Panc1 (cell line): ENCODE results near the gene LRRFIP2. TPM values are rescaled to one million over a fixed set of nuclear protein-coding genes. Genes with fewer than 3 reads are reported as not detected.
"Not testable (repeated sequence)": the region's sequence is repeated elsewhere in the genome, so short reads cannot be mapped to it uniquely, and the experiment has no call there.

Experiments
- ATAC-seq: fragments of 200-7000 bp; cut with Tn5 transposase; 2 replicates; pipeline ENCODE4 v1.9.1; 2020; ENCODE audit warnings: mild to moderate bottlenecking, moderate library complexity
- BruUV-seq: library from RNA; stranded (reverse); fragments of 400-500 nt; replicated peaks from 2 replicates; lab custom pipeline; 2021; lab: Mats Ljungman, UMichigan
- CTCF ChIA-PET: fragments of 300-600 bp; sonication (Branson Sonifier 250); formaldehyde crosslinking; loops from one replicate; lab custom pipeline; 2022; ENCODE audit warnings: antibody characterized with exemption; lab: Charles Lee
- POLR2A ChIA-PET: fragments of 300-600 bp; sonication (Branson Sonifier 250); formaldehyde crosslinking; loops from one replicate; lab custom pipeline; 2022; ENCODE audit warnings: antibody characterized with exemption; lab: Charles Lee
- DNase-seq: peaks from one replicate; pipeline ENCODE4 v3.0.0-alpha.2; 2010; ENCODE audit warnings: low read depth, low spot score
- H3K27ac ChIP-seq: 2 replicates; pipeline ENCODE4 v1.5.1; 2011; ENCODE audit warnings: mild to moderate bottlenecking, low read length, inconsistent platforms
- H3K27me3 ChIP-seq: fragments of 200-500 bp; sonication (Bioruptor generic); 2 replicates; pipeline ENCODE4 v1.6.0; 2014; ENCODE audit warnings: low read length, inconsistent platforms; ENCODE audit not compliant: control insufficient read depth, insufficient read depth
- H3K36me3 ChIP-seq: fragments of 200-500 bp; sonication (Bioruptor generic); 2 replicates; pipeline ENCODE4 v1.5.1; 2014; ENCODE audit warnings: inconsistent platforms, mild to moderate bottlenecking, low read length, moderate library complexity; ENCODE audit not compliant: control insufficient read depth, insufficient read depth
- H3K4me1 ChIP-seq: 2 replicates; pipeline ENCODE4 v1.5.1; 2011; ENCODE audit warnings: inconsistent platforms, mild to moderate bottlenecking, low read length, moderate library complexity; ENCODE audit not compliant: control insufficient read depth, insufficient read depth
- H3K4me3 ChIP-seq, 2 experiments: 2 replicates each; pipeline ENCODE4 v1.5.1; 2011 to 2012; ENCODE audit warnings: low read depth in 2 of 2, low read length in 2 of 2, mild to moderate bottlenecking in 2 of 2, inconsistent platforms in 1 of 2, moderate library complexity in 1 of 2
- H3K9me3 ChIP-seq: fragments of 200-500 bp; sonication (Bioruptor generic); 2 replicates; pipeline ENCODE4 v1.5.1; 2014; ENCODE audit warnings: low read depth, mild to moderate bottlenecking, inconsistent platforms, low read length, moderate library complexity; ENCODE audit not compliant: control insufficient read depth, insufficient read depth
- CTCF ChIP-seq: fragments of 450-650 bp; IDR thresholded peaks from 2 replicates; pipeline ENCODE4 v1.5.1; 2017; ENCODE audit warnings: mild to moderate bottlenecking
- POLR2AphosphoS5 ChIP-seq: IDR thresholded peaks from 2 replicates; pipeline ENCODE4 v1.6.1; 2012; ENCODE audit warnings: mild to moderate bottlenecking, low read depth, low read length, moderate library complexity
- SIN3A ChIP-seq: IDR thresholded peaks from 2 replicates; pipeline ENCODE4 v1.6.1; 2012; ENCODE audit warnings: low read depth, mild to moderate bottlenecking, low read length, moderate library complexity, borderline replicate concordance; ENCODE audit not compliant: insufficient read depth
- TCF7L2 ChIP-seq: IDR thresholded peaks from 2 replicates; pipeline ENCODE4 v1.6.1; 2011; ENCODE audit warnings: mild to moderate bottlenecking, low read depth, low read length, inconsistent platforms
- in situ Hi-C: cut with HindIII; loops from 2 replicates; pipeline ENCODE4 v1.10.0; 2016; ENCODE audit warnings: low sequenced_read_pairs, low pct_unique_long_range_greater_than_20kb
- intact Hi-C: fragments of 100-400 bp; cut with micrococcal nuclease; formaldehyde crosslinking; loops from one replicate; pipeline ENCODE4 v1.10.0; 2022; ENCODE audit not compliant: unreplicated experiment
- total RNA-seq: library from RNA; stranded (reverse); gene quantifications from one replicate; pipeline ENCODE4 v1.2.1, GENCODE V29; 2021; ENCODE audit not compliant: unreplicated experiment
- TF ChIP-seq, protein P1 (sequence below), 2 experiments: IDR thresholded peaks; 2 replicates each; pipeline ENCODE4 v1.6.1; 2011 to 2012; ENCODE audit warnings: low read depth in 2 of 2, control low read depth in 1 of 2, low read length in 1 of 2, mild to moderate bottlenecking in 1 of 2, moderate library complexity in 1 of 2; ENCODE audit not compliant: insufficient read depth in 1 of 2

Gene LRRFIP2
- total RNA-seq, 1 experiment from 2014 or later, result 32.3 TPM

DNA sequence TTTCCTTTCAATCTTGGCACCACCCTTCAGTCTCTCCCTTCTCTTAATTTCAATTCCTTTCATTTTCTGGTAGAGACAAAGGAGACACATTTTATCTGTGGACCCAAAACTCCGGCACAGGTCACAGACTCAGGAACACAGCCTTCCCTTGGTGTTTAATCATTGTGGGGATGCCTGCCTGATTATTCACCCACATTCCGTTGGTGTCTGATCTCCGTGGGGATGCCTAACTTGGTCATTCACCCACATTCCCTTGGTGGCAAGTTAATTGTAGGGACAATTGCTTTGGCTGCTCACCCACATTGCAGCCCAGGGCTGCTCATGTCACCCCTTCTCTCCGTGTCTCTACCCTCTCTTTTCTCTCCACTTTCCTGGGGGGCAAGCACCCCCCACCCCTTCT is 31.7 kb upstream of the LRRFIP2 start:
- H3K36me3 ChIP-seq, BruUV-seq, H3K27ac ChIP-seq, H3K4me1 ChIP-seq, in situ Hi-C loops, POLR2A ChIA-PET, H3K27me3 ChIP-seq, DNase-seq, H3K4me3 ChIP-seq, H3K9me3 ChIP-seq, CTCF ChIA-PET, ATAC-seq: not testable (repeated sequence)
- intact Hi-C loops, result loop anchor here (10.0 kb wide), 1 partner anchor 311 kb away; no protein-coding TSS in a partner anchor

DNA sequence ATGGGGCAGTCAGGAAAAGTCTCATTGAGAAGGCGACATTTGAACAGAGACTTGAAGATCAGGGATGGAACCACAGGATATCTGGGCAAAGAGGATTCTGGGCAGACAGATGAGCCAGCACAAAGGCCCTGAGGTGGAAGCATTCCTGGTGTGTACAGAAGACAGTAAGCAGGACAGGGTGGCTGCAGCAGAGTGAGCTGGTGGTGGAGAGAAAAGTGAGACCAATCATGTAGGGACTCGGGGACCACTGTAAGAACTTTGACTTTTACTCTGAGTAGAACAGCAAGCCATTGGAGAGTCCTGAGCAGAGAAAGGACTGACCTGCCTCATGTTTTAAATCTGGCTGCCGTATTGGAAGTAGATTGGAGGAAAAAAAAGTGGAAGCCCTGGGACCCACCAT is 29.9 kb upstream of the LRRFIP2 start:
- H3K27me3 ChIP-seq, result no peaks in the 10 kb centered on the region
- no peaks in the 10 kb centered on the region for H3K36me3 ChIP-seq
- no TSS peak for BruUV-seq
- no peak for TF ChIP-seq SIN3A
- no peak for TF ChIP-seq TCF7L2
- TF ChIP-seq, protein P1, sequence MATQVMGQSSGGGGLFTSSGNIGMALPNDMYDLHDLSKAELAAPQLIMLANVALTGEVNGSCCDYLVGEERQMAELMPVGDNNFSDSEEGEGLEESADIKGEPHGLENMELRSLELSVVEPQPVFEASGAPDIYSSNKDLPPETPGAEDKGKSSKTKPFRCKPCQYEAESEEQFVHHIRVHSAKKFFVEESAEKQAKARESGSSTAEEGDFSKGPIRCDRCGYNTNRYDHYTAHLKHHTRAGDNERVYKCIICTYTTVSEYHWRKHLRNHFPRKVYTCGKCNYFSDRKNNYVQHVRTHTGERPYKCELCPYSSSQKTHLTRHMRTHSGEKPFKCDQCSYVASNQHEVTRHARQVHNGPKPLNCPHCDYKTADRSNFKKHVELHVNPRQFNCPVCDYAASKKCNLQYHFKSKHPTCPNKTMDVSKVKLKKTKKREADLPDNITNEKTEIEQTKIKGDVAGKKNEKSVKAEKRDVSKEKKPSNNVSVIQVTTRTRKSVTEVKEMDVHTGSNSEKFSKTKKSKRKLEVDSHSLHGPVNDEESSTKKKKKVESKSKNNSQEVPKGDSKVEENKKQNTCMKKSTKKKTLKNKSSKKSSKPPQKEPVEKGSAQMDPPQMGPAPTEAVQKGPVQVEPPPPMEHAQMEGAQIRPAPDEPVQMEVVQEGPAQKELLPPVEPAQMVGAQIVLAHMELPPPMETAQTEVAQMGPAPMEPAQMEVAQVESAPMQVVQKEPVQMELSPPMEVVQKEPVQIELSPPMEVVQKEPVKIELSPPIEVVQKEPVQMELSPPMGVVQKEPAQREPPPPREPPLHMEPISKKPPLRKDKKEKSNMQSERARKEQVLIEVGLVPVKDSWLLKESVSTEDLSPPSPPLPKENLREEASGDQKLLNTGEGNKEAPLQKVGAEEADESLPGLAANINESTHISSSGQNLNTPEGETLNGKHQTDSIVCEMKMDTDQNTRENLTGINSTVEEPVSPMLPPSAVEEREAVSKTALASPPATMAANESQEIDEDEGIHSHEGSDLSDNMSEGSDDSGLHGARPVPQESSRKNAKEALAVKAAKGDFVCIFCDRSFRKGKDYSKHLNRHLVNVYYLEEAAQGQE (IDR thresholded peaks at IDR 0.05; ENCODE audit: insufficient read depth in 1 of 2, low read depth in 2 of 2, low read length in 1 of 2), result no peak
- TF ChIP-seq POLR2AphosphoS5, result no peak
- no peak for TF ChIP-seq CTCF
- intact Hi-C loops, result loop anchor here (10.0 kb wide), 1 partner anchor 310 kb away; no protein-coding TSS in a partner anchor
- no peak for ATAC-seq
- ChIA-PET CTCF (interaction anchor here (0.6 kb wide), 1 partner anchor 9 kb away, joined by 9 read pairs; no protein-coding TSS in a partner anchor), POLR2A (no interaction called here)
- no peaks in the 10 kb centered on the region for H3K9me3 ChIP-seq
- DNase-seq, result no peak
- no peak overlapping the region for H3K27ac ChIP-seq
- in situ Hi-C loops, result no loop called here
- no peak overlapping the region for H3K4me3 ChIP-seq
- H3K4me1 ChIP-seq, result no peaks in the 10 kb centered on the region

DNA sequence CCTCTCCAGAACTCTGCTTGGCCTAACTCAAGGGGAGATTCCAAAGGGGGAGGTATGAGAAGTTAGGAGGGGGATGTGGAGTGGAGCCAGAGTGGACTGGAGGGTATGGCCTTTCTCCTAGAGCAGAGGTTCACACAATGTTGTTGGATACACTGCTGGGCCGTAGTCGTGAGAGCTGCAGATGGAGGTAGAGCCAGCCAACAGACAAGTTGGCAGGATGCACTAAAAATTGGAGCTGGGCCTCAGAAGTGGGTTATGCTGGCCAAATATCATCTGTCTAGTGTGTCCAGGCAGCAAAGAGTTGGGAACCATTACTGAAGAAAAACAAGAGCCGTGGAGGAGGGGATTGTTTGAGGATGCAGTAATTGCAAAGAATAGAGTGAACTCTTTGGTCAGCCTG is 27.7 kb upstream of the LRRFIP2 start:
- ATAC-seq (no peak), DNase-seq (no peak)
- Histone ChIP-seq H3K9me3 (no peaks in the 10 kb centered on the region), H3K36me3 (no peaks in the 10 kb centered on the region), H3K4me1 (no peaks in the 10 kb centered on the region), H3K4me3 (no peak overlapping the region), H3K27me3 (no peaks in the 10 kb centered on the region), H3K27ac (no peak overlapping the region)
- intact Hi-C loops (loop anchor here (10.0 kb wide), 1 partner anchor 307 kb away; no protein-coding TSS in a partner anchor), in situ Hi-C loops (no loop called here)
- POLR2A ChIA-PET, result no interaction called here
- BruUV-seq, result no TSS peak
- CTCF ChIA-PET, result no interaction called here
- no peak for TF ChIP-seq CTCF
- TF ChIP-seq, protein P1 (IDR thresholded peaks at IDR 0.05; ENCODE audit: insufficient read depth in 1 of 2, low read depth in 2 of 2, low read length in 1 of 2), result no peak
- no peak for TF ChIP-seq POLR2AphosphoS5
- no peak for TF ChIP-seq TCF7L2
- TF ChIP-seq SIN3A, result no peak
